BJ (cell line): Measurements from ENCODE around the gene IL23A. TPM values are rescaled to one million over a fixed set of nuclear protein-coding genes. Genes with fewer than 3 reads are reported as not detected.
"Not testable (repeated sequence)": the region's sequence is repeated elsewhere in the genome, so short reads cannot be mapped to it uniquely, and the experiment has no call there.

ENCODE experiments used
- CTCF ChIA-PET: fragments of 350-600 bp; formaldehyde crosslinking; extraction: SDS; loops from one replicate; lab custom pipeline; 2021; ENCODE audit warnings: antibody characterized with exemption, inconsistent platforms; lab: Yijun Ruan, JAX
- POLR2A ChIA-PET: fragments of 300-600 bp; sonication (Branson Sonifier 250); formaldehyde crosslinking; extraction: SDS; loops from one replicate; lab custom pipeline; 2021; ENCODE audit warnings: antibody characterized with exemption; lab: Charles Lee
- DNase-seq: peaks from one replicate; pipeline ENCODE4 v3.0.0-alpha.2; 2011; ENCODE audit warnings: low read depth
- H3K27me3 ChIP-seq: 2 replicates; pipeline ENCODE4 v1.6.0; 2011; ENCODE audit warnings: low read length; ENCODE audit not compliant: control insufficient read depth, insufficient read depth
- H3K36me3 ChIP-seq: 2 replicates; pipeline ENCODE4 v1.5.1; 2011; ENCODE audit warnings: low read length; ENCODE audit not compliant: control insufficient read depth, insufficient read depth
- H3K4me3 ChIP-seq: 2 replicates; pipeline ENCODE4 v1.5.1; 2011; ENCODE audit warnings: low read depth, mild to moderate bottlenecking, control low read depth, low read length
- polyA plus RNA-seq: library from polyadenylated mRNA; depleted of rRNA; stranded (reverse); fragments of >200 nt; gene quantifications from 2 replicates; pipeline ENCODE4 v1.2.3, GENCODE V29; 2011
- TF ChIP-seq, protein P1 (sequence below): IDR thresholded peaks from 2 replicates; pipeline ENCODE4 v1.5.1; 2011; ENCODE audit warnings: low read depth, mild to moderate bottlenecking, control low read depth, inconsistent platforms, low read length, moderate library complexity; ENCODE audit not compliant: insufficient read depth

The IL23A gene
- polyA plus RNA-seq, 1 experiment, result 0.12 TPM

DNA sequence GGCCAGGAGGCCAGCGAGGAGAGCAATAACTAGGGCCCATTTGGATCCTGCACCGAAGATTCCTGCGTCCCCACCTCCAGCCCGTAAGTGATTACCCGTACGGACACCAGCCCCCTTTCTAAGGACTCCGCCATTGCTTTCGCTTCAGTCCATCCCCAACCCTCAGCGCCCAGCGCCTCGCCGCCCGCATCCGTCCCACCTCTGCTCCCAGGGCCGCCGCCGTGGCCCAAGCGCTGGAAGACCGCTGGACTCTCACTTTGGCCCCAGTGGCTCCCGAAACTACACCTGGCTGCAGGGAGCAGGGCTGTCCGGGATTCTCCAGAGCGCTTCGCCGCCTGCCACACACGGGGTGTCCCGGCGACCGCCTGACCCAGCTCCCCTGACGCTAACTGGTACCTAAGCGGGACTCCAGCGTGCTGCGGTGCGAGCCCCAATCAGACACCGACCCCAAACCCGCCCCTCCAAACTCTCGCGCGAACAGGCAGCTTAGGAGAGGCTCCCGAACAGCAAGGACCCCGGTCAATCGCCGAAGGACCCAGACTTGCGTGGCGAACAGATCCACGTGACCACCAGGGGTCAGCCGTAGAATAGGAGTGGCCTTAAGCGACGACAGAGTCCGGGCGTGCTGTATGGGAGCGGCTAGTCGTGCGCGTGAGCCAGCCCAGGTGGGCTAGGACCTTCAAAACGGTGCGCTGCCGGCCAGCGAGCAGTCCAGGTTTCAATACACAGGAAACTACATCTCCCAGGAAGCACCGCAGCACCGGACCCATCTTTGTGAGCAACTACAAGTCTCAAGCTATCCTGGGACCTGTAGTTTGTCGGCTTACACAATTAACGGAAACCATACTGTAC, 22.8 kb upstream of the IL23A start, which contains the start of gene CNPY2:
CNPY2 (minus strand) TSS at position 367 of the 852 bp plus-strand sequence. CDS start 771 bp downstream, outside the sequence.
- DNase-seq, result peak; percentile 84
- Histone ChIP-seq H3K27me3 (no peaks in the 10 kb centered on the region), H3K4me3 (peak within 1 kb of the TSS; percentile 75), H3K36me3 (peaks cover 7% of the 10 kb centered on the region)
- ChIA-PET CTCF (interaction anchor here (0.6 to 1.7 kb wide), 10 partner anchors 9 to 197 kb away, joined by 3 to 5 read pairs (median 4); partner anchors contain the start of gene ZC3H10), POLR2A (interaction anchor here (0.6 to 1.2 kb wide), 4 partner anchors 18 to 158 kb away, joined by 4 to 8 read pairs (median 6); partner anchors contain the start of genes MYL6, PAN2 and RNF41)
- TF ChIP-seq, protein P1, sequence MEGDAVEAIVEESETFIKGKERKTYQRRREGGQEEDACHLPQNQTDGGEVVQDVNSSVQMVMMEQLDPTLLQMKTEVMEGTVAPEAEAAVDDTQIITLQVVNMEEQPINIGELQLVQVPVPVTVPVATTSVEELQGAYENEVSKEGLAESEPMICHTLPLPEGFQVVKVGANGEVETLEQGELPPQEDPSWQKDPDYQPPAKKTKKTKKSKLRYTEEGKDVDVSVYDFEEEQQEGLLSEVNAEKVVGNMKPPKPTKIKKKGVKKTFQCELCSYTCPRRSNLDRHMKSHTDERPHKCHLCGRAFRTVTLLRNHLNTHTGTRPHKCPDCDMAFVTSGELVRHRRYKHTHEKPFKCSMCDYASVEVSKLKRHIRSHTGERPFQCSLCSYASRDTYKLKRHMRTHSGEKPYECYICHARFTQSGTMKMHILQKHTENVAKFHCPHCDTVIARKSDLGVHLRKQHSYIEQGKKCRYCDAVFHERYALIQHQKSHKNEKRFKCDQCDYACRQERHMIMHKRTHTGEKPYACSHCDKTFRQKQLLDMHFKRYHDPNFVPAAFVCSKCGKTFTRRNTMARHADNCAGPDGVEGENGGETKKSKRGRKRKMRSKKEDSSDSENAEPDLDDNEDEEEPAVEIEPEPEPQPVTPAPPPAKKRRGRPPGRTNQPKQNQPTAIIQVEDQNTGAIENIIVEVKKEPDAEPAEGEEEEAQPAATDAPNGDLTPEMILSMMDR, result no peak

DNA sequence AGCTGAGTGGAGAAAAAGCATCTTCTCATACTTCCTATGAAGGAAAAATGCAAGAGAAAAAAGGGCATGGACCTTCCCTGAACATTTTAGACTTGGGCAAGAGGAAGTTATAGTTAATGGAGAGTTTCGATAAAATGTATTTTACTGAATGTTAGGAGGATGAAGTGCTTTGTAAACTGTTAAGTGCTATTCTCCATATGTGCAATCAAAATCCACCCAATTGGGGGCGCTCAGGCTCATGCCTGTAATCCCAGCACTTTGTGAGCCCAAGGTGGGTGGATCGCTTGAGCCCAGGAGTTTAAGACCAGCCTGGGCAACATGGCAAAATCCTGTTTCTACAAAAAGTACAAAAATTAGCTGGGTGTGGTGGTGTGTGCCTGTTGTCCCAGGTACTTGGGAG, 21.0 kb upstream of the IL23A start:
- Histone ChIP-seq H3K27me3 (no peaks in the 10 kb centered on the region), H3K36me3 (peaks cover 4% of the 10 kb centered on the region; the same call in 1 of the 2 replicates), H3K4me3 (no peak overlapping the region)
- TF ChIP-seq, protein P1, result no peak
- no peak for DNase-seq
- ChIA-PET CTCF (interaction anchor here (1.6 kb wide), 1 partner anchor 16 kb away, joined by 5 read pairs; the partner anchor contains the start of gene PAN2), POLR2A (no interaction called here)

DNA sequence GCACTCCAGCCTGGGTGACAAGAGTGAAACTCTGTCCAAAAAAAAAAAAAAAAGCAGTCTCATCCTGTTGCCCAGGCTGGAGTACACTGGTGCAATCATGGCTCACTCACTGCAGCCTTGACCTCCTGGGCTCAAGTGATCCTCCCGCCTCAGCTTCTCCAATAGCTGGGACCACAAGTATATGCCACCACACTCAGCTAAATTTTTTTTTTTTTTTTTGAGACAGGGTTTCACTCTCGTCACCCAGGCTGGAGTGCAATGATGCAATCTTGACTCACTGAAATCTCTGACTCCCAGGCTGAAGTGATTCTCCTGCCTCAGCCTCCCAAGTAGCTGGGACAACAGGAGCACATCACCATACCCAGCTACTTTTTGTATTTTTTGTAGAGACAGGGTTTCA, 17.7 kb upstream of the IL23A start:
- DNase-seq, result no peak
- POLR2A ChIA-PET, result no interaction called here
- CTCF ChIA-PET, result no interaction called here
- Histone ChIP-seq H3K4me3 (no peak overlapping the region), H3K36me3 (peaks cover 11% of the 10 kb centered on the region), H3K27me3 (no peaks in the 10 kb centered on the region)
- TF ChIP-seq, protein P1, result no peak

DNA sequence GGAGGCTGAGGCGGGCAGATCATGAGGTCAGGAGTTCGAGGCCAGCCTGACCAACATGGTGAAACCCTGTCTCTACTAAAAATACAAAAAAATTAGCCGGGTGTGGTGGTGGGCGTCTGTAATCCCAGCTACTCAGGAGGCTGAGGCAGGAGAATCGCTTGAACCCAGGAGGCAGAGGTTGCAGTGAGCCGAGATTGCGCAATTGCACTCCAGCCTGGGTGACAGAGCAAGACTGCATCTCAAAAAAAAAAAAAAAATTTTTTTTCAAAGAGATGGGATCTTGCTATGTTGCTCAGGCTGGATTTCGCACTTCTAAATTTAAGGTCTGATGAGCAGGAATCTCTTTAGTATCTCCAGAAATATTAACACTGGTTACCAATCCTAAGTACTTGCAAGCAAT, 17.1 kb upstream of the IL23A start:
- peaks cover 16% of the 10 kb centered on the region for H3K36me3 ChIP-seq
- DNase-seq, POLR2A ChIA-PET, H3K4me3 ChIP-seq, CTCF ChIA-PET, H3K27me3 ChIP-seq: not testable (repeated sequence)

DNA sequence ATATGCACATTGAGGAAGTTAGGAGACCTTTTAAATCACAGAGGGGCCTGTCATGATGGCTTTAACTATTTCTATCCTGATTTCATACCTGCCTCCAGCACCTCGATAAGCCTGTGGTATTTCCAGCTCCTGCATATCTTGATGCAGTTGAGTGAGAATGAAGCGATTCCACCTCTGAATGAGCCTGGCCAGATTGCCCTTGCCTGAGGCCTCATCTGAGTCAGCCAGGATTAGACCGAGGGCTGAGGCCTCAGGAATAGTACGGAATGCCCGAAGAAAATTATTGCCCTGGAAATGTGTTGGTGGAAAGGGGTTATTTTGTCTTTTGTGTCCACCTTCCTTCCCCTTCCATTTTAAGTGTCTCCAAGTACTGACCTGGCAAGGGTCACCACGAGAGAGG, 14.5 kb upstream of the IL23A start:
- no peak overlapping the region for H3K4me3 ChIP-seq
- H3K36me3 ChIP-seq, result peaks cover 19% of the 10 kb centered on the region
- no peaks in the 10 kb centered on the region for H3K27me3 ChIP-seq
- TF ChIP-seq, protein P1, result no peak
- no peak for DNase-seq
- ChIA-PET POLR2A (no interaction called here), CTCF (interaction anchor here (1.0 kb wide), 1 partner anchor 8 kb away, joined by 3 read pairs; the partner anchor contains the start of gene CNPY2)
